ENCODE data around the gene CEP85L. TPM values are rescaled to one million over a fixed set of nuclear protein-coding genes. Genes with fewer than 3 reads are reported as not detected.

CEP85L gene
- total RNA-seq, 1 donor: 16.4 TPM

DNA sequence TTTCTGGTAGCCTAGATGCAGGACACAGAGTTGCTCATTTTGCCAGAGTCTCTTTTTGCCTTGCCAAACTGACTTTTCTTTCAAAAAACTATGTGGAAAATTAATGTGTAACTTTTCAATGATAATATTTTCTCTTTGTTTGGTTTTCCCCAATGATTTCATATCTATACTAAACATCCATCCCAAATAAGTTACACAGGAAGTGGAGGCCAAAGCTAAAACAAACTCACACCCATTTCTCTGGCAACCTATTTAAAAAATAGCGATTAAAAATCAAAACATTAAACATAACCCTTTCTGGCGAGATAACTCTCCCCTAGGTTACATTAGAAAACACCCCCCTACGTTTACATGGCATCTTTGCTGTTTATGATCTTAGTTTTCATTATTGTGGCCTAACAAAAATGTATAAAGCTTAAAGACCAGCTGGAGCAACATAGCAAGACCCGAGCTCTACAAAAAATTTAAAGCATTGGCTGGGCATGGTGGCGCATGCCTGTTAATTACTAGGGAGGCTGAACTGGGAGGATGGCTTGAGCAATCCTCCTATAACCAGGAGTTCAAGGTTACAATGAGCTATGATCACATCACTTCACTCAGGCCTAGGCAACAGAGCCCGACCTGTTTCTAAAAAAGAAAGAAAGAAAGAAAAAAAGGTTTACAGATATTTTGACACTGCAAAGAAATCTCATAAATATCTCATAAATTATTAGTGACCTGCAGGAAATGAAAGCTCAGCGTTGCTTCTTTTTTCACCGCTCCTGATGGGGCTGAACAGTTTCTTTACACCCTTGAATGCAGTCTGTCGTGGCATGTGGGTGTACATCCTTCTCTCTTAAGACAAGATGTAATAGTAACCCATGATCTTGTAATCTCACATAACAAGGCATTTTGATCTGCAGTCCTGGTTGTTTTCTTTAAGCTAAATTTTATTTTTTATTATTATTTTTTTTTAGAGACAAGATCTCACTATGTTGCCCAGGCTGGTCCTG lies 32.8 kb upstream of the CEP85L start:
- no peak overlapping the region for H3K4me3 ChIP-seq (ENCODE audit: low read depth, low read length)
- DNase-seq (ENCODE audit: low read depth): no peak
- TF ChIP-seq, protein P1, sequence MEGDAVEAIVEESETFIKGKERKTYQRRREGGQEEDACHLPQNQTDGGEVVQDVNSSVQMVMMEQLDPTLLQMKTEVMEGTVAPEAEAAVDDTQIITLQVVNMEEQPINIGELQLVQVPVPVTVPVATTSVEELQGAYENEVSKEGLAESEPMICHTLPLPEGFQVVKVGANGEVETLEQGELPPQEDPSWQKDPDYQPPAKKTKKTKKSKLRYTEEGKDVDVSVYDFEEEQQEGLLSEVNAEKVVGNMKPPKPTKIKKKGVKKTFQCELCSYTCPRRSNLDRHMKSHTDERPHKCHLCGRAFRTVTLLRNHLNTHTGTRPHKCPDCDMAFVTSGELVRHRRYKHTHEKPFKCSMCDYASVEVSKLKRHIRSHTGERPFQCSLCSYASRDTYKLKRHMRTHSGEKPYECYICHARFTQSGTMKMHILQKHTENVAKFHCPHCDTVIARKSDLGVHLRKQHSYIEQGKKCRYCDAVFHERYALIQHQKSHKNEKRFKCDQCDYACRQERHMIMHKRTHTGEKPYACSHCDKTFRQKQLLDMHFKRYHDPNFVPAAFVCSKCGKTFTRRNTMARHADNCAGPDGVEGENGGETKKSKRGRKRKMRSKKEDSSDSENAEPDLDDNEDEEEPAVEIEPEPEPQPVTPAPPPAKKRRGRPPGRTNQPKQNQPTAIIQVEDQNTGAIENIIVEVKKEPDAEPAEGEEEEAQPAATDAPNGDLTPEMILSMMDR (IDR thresholded peaks at IDR 0.05; ENCODE audit: insufficient read depth, low read depth, low read length): no peak

GRCh38 chr6:118680452-118681095 lies 29.2 kb upstream of the CEP85L start:
- DNase-seq (ENCODE audit: low read depth): no peak
- H3K4me3 ChIP-seq (ENCODE audit: low read depth, low read length): no peak overlapping the region
- TF ChIP-seq, protein P1 (IDR thresholded peaks at IDR 0.05; ENCODE audit: insufficient read depth, low read depth, low read length): no peak

DNA sequence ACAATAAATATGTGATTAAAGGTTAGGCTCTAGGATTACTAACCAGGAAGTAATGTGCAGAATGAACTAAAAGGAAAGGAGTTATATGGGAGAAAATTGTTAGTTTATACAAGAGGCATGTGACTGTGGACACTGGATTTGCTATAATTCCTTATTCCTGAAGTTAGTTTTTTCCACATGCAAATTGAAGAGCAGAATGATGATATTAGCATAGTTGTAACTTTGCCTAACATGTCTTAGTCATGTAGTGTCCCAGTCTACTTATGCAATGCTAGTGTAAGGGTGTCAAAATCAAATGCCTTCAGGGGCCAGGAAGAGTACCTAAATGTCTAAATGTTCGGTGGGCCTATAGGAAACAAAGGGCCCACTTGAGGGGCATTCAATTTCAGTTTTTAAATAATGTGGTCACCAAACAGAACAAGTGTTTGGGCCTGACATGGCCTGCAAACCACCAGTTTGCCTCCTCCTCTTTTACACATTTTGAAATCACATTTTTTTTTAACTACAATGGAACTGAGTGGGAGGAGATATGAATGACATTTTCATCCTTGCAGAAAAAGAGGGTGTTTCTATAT lies 28.0 kb upstream of the CEP85L start:
- no peak overlapping the region for H3K4me3 ChIP-seq (ENCODE audit: low read depth, low read length)
- DNase-seq (ENCODE audit: low read depth): peak; percentile 37
- TF ChIP-seq, protein P1 (IDR thresholded peaks at IDR 0.05; ENCODE audit: insufficient read depth, low read depth, low read length): no peak

DNA sequence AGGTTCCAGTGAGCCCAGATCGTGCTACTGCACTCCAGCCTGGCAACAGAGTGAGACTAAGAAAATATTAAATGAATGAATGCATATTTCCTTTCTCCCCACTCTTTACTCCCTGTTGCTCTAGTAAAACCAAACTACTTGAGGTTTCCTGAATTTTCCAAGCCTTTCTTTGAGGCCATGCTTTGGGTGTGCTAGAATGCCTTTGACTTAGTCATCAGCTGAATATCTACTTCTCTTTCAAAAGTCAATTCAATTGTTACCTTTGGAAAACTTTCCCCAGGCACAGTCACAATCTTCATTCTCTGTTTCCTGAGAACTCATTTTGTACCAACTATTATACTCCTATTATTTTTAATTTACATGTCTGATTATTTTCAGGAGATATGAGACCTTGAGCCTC lies 27.5 kb upstream of the CEP85L start:
- TF ChIP-seq, protein P1 (IDR thresholded peaks at IDR 0.05; ENCODE audit: insufficient read depth, low read depth, low read length): no peak
- H3K4me3 ChIP-seq (ENCODE audit: low read depth, low read length): no peak overlapping the region
- no peak for DNase-seq (ENCODE audit: low read depth)

GRCh38 chr6:118677193-118677592 lies 25.8 kb upstream of the CEP85L start:
- no peak overlapping the region for H3K4me3 ChIP-seq (ENCODE audit: low read depth, low read length)
- no peak for DNase-seq (ENCODE audit: low read depth)
- TF ChIP-seq, protein P1 (IDR thresholded peaks at IDR 0.05; ENCODE audit: insufficient read depth, low read depth, low read length): no peak

DNA sequence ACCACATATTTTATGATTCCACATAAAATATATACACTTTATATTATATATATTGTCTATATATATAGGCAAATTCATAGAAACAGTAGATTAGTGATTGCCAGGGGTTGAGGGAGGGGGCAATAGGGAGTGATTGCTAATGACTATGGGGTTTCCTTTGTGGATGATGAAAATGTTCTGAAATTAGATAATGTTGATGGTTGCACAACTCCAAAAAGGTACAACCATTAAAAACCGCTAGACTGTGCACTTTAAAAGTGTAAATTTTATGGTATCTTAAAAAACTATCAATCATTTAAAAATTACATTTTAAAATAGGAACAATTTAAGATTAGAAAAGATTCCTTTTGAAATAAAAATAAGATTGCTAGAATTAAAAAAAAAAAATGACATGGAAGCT lies 23.8 kb upstream of the CEP85L start:
- TF ChIP-seq, protein P1 (IDR thresholded peaks at IDR 0.05; ENCODE audit: insufficient read depth, low read depth, low read length): no peak
- DNase-seq (ENCODE audit: low read depth): no peak
- H3K4me3 ChIP-seq (ENCODE audit: low read depth, low read length): no peak overlapping the region

Data from fibroblast of villous mesenchyme (primary cell).